Naive B cell (primary cell): Measurements from ENCODE around the gene SOX9. TPM values are rescaled to one million over a fixed set of nuclear protein-coding genes. Genes with fewer than 3 reads are reported as not detected.

Experiments
- ATAC-seq, 2 donors: fragments of 150-1000 bp; cut with Tn5 transposase; 2 replicates each; pipeline ENCODE4 v1.10.0; 2021; ENCODE audit warnings: low read depth in 2 of 2, mild to moderate bottlenecking in 2 of 2, moderate library complexity in 2 of 2
- DNase-seq: peaks from one replicate; pipeline ENCODE4 v3.0.0; 2022
- H3K27ac Mint-ChIP-seq, 6 donors: one replicate each; pipeline ENCODE4 v1.8.0; 2020 to 2022; ENCODE audit warnings: mild to moderate bottlenecking in 6 of 6, mixed read lengths in 6 of 6, moderate library complexity in 5 of 6, inconsistent platforms in 2 of 6
- H3K27me3 Mint-ChIP-seq, 3 donors: one replicate each; pipeline ENCODE4 v1.8.0; 2021 to 2022; ENCODE audit warnings: mixed read lengths in 3 of 3, mild to moderate bottlenecking in 1 of 3
- H3K36me3 Mint-ChIP-seq, 2 donors: one replicate each; pipeline ENCODE4 v1.8.0; 2020 to 2022; ENCODE audit warnings: mixed read lengths in 2 of 2, inconsistent platforms in 1 of 2, mild to moderate bottlenecking in 1 of 2
- H3K4me1 Mint-ChIP-seq, 3 donors: one replicate each; pipeline ENCODE4 v1.8.0; 2020 to 2022; ENCODE audit warnings: mixed read lengths in 3 of 3, inconsistent platforms in 1 of 3, mild to moderate bottlenecking in 1 of 3, moderate library complexity in 1 of 3
- H3K4me3 Mint-ChIP-seq, 8 donors: one replicate each; pipeline ENCODE4 v1.8.0; 2020 to 2022; ENCODE audit warnings: mild to moderate bottlenecking in 8 of 8, mixed read lengths in 8 of 8, moderate library complexity in 8 of 8, inconsistent platforms in 2 of 8
- H3K9me3 Mint-ChIP-seq, 7 donors: one replicate each; pipeline ENCODE4 v1.8.0; 2020 to 2022; ENCODE audit warnings: mixed read lengths in 7 of 7, mild to moderate bottlenecking in 5 of 7, inconsistent platforms in 2 of 7, moderate library complexity in 1 of 7
- polyA plus RNA-seq, 6 donors: library from polyadenylated mRNA; unstranded; fragments of 300-500 nt; fragmentation: Illumina TruSeq; gene quantifications; one replicate each; pipeline ENCODE4 v1.2.3, GENCODE V29; 2021; ENCODE audit warnings: low read depth in 6 of 6

The SOX9 gene
- polyA plus RNA-seq, 6 donors from 2014 or later, result not detected

- Mint-ChIP-seq H3K36me3 (no peaks in the 10 kb centered on the region), H3K9me3 (peaks cover 1 to 17% (median 8%) of the 10 kb centered on the region in 7 donors), H3K4me1 (no peaks in the 10 kb centered on the region), H3K27me3 (no peaks in the 10 kb centered on the region), H3K4me3 (peak overlapping the region in 1 of 8 donors; percentile 7), H3K27ac (peak overlapping the region in 1 of 6 donors; percentile 36)
- DNase-seq (no peak), ATAC-seq (no peak)
Measured at GRCh38 chr17:72143245-72143644, 22.4 kb downstream of the SOX9 start.

DNA sequence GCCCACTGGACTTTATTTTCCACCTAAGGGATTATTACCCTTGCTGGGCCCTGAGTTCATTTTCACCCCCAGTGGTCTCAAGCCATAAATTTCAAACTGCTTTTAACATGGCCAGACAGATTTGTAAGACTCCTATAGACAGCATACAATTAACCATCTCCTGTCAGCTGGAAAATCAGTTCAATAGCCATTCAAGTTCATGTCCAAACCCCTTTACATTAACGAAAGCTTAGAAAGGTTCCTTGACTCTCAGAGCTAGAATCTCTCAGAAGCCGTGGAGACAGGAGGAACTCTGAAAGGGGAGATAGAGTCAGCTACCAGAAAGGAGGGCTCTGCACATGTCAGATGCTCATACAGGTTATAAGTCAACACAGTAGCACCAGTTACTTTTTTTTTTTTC lies 23.3 kb downstream of the SOX9 start:
- no peak overlapping the region for H3K4me3 Mint-ChIP-seq
- no peaks in the 10 kb centered on the region for H3K27me3 Mint-ChIP-seq
- no peaks in the 10 kb centered on the region for H3K36me3 Mint-ChIP-seq
- peaks cover 1 to 17% (median 8%) of the 10 kb centered on the region in 7 donors for H3K9me3 Mint-ChIP-seq
- DNase-seq (no peak), ATAC-seq (no peak)
- H3K4me1 Mint-ChIP-seq, result no peaks in the 10 kb centered on the region
- peak overlapping the region in 1 of 6 donors; percentile 5 for H3K27ac Mint-ChIP-seq

DNA sequence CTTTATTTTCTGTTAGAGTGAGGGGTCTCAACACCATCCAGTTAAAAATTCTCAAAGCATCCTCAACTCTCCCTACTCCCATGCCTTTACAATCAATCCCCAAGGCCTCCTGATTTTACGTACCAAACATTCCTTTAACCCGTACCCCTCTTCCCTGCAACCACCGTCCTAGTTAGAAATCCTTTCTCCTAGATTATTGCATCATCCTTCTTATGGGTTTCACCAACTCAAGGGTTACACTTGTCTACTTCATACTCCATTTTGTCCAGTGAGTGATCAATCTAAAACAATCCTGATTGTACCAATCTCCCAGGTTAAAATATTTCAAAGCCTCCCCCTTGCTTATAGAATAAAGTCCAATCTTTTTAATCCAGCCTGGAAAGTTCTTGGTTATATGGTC lies 24.7 kb downstream of the SOX9 start:
- Mint-ChIP-seq H3K27me3 (peaks cover 0 to 3% (median 0%) of the 10 kb centered on the region in 3 donors), H3K4me1 (no peaks in the 10 kb centered on the region), H3K4me3 (no peak overlapping the region), H3K9me3 (peaks cover 1 to 17% (median 8%) of the 10 kb centered on the region in 7 donors), H3K36me3 (no peaks in the 10 kb centered on the region), H3K27ac (no peak overlapping the region)
- ATAC-seq, result no peak
- no peak for DNase-seq

DNA sequence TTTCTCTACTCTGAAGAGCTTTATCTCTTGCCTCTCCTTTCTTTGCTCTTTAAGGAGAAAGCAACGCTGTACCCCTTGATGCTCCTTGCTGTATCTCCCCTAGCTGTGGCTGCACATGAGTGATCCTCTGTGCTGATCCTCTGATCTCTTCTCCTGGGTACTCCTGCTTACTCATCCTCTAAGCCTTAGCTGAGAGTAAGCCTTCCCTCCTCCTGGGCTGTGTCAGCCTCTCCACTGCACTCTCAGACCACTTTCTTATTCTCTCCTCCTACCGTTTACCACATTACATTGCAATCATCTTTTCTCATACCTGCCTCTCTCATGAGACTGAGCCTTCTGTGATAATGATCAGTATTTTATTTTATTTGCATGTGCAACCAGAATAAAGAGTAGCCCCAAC lies 25.1 kb downstream of the SOX9 start:
- H3K36me3 Mint-ChIP-seq, result no peaks in the 10 kb centered on the region
- no peaks in the 10 kb centered on the region for H3K4me1 Mint-ChIP-seq
- ATAC-seq (no peak), DNase-seq (no peak)
- peaks cover 0 to 3% (median 0%) of the 10 kb centered on the region in 3 donors for H3K27me3 Mint-ChIP-seq
- peaks cover 1 to 17% (median 7%) of the 10 kb centered on the region in 7 donors for H3K9me3 Mint-ChIP-seq
- no peak overlapping the region for H3K27ac Mint-ChIP-seq
- no peak overlapping the region for H3K4me3 Mint-ChIP-seq

- H3K4me1 Mint-ChIP-seq, result no peaks in the 10 kb centered on the region
- no peak overlapping the region for H3K27ac Mint-ChIP-seq
- DNase-seq (no peak), ATAC-seq (no peak)
- H3K4me3 Mint-ChIP-seq, result no peak overlapping the region
- no peaks in the 10 kb centered on the region for H3K36me3 Mint-ChIP-seq
- peaks cover 1 to 17% (median 7%) of the 10 kb centered on the region in 7 donors for H3K9me3 Mint-ChIP-seq
- H3K27me3 Mint-ChIP-seq, result peaks cover 0 to 3% (median 0%) of the 10 kb centered on the region in 3 donors
Measured at GRCh38 chr17:72146371-72146770, 25.6 kb downstream of the SOX9 start.

DNA sequence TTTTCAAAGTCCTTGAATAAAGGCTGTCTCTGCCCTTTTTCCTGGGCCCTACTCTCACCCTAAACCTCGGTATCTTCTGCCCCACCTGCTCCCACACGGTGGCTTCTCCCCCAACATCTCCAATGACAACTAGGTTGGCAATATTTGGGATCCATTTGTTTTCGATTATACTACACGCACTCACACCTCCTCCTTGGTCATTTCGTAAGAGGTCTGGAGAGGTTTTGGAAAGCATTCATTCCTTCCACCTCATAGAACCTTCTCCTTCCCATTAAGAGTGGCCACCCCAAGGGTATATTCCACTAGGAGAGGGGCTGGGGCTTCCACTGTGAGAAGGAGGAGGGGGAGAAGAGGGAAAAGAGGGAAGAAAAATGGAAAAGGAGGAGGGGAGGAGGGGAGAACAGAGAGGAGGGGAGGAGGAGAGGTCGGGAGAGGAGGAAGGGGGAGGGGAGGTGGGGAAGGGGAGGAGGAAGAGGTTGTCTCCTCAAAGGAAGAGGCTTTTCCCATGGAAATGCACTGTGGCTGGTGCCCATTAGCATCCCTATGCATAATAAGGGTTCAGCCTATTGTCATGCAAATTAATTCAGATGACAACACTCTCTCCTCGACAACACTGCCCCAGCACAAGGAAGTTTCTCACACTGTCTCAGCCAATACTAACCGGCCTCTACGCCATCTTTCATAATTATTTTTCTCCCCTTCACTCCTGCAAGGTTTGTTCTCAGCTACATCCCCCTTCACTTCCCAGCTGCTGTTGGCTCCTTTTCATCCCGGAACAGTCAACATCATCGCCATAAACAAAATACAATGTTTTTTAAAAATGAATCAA lies 30.0 kb downstream of the SOX9 start:
- H3K9me3 Mint-ChIP-seq, result peaks cover 0 to 22% (median 6%) of the 10 kb centered on the region in 7 donors
- ATAC-seq (no peak), DNase-seq (no peak)
- no peaks in the 10 kb centered on the region for H3K4me1 Mint-ChIP-seq
- H3K4me3 Mint-ChIP-seq, result no peak overlapping the region
- H3K27me3 Mint-ChIP-seq, result peaks cover 0 to 3% (median 0%) of the 10 kb centered on the region in 3 donors
- H3K27ac Mint-ChIP-seq, result no peak overlapping the region
- no peaks in the 10 kb centered on the region for H3K36me3 Mint-ChIP-seq

GRCh38 chr17:72151565-72152386 lies 31.0 kb downstream of the SOX9 start:
- no peaks in the 10 kb centered on the region for H3K36me3 Mint-ChIP-seq
- no peak for ATAC-seq
- no peak for DNase-seq
- peak overlapping the region in 1 of 6 donors; percentile 9 for H3K27ac Mint-ChIP-seq
- H3K4me3 Mint-ChIP-seq, result no peak overlapping the region
- H3K4me1 Mint-ChIP-seq, result no peaks in the 10 kb centered on the region
- peaks cover 0 to 3% (median 0%) of the 10 kb centered on the region in 3 donors for H3K27me3 Mint-ChIP-seq
- H3K9me3 Mint-ChIP-seq, result peaks cover 0 to 17% (median 4%) of the 10 kb centered on the region in 7 donors

DNA sequence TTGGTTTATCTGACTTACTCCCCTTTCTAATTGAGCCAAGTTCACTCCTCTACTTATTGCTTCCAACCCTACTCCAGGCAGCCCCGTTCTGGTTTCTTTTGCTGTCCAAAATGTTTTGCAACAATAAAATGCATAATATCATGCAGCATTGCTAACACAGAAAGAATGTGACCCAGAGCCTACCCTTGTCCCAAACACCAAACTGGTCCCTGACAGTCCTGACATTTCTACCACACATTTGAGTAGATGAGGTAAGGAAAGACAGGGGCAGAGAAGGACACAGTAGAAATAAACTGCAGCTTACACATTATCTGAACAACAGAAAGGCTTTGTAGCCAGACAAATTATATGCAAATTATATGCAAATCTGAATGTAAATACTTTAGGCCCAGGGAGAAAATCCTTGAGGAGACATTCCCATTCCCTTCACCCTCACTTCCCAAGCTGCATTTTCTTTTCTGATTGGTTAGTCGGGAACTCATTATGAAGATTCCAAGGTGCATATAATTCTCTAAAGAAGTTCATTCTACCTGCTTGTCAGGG lies 31.6 kb downstream of the SOX9 start:
- H3K27me3 Mint-ChIP-seq, result peaks cover 0 to 3% (median 0%) of the 10 kb centered on the region in 3 donors
- ATAC-seq, result no peak

GRCh38 chr17:72158895-72159885 lies 38.4 kb downstream of the SOX9 start:
- no peaks in the 10 kb centered on the region for H3K4me1 Mint-ChIP-seq
- peaks cover 0 to 3% of the 10 kb centered on the region in 2 donors for H3K36me3 Mint-ChIP-seq
- peaks cover 6 to 15% (median 10%) of the 10 kb centered on the region in 7 donors for H3K9me3 Mint-ChIP-seq
- DNase-seq (no peak), ATAC-seq (no peak)
- no peak overlapping the region for H3K4me3 Mint-ChIP-seq
- no peaks in the 10 kb centered on the region for H3K27me3 Mint-ChIP-seq
- H3K27ac Mint-ChIP-seq, result no peak overlapping the region

More for the DNA sequence above, 31.6 kb downstream of the SOX9 start:
- peak overlapping the region in 1 of 6 donors; percentile 56 for H3K27ac Mint-ChIP-seq
- no peaks in the 10 kb centered on the region for H3K4me1 Mint-ChIP-seq
- no peaks in the 10 kb centered on the region for H3K36me3 Mint-ChIP-seq
- H3K4me3 Mint-ChIP-seq, result no peak overlapping the region
- peaks cover 0 to 17% (median 4%) of the 10 kb centered on the region in 7 donors for H3K9me3 Mint-ChIP-seq
- DNase-seq, result no peak

- peaks cover 6 to 15% (median 13%) of the 10 kb centered on the region in 7 donors for H3K9me3 Mint-ChIP-seq
- H3K4me3 Mint-ChIP-seq, result no peak overlapping the region
- DNase-seq, result no peak
- no peak for ATAC-seq
- H3K27me3 Mint-ChIP-seq, result no peaks in the 10 kb centered on the region
- H3K4me1 Mint-ChIP-seq, result no peaks in the 10 kb centered on the region
- no peak overlapping the region for H3K27ac Mint-ChIP-seq
- H3K36me3 Mint-ChIP-seq, result peaks cover 0 to 3% of the 10 kb centered on the region in 2 donors
Measured at GRCh38 chr17:72162569-72162968, 41.7 kb downstream of the SOX9 start.

GRCh38 chr17:72163474-72163873 lies 42.7 kb downstream of the SOX9 start:
- Mint-ChIP-seq H3K4me3 (peak overlapping the region in 1 of 8 donors; percentile 6), H3K27ac (no peak overlapping the region), H3K4me1 (no peaks in the 10 kb centered on the region), H3K27me3 (no peaks in the 10 kb centered on the region), H3K36me3 (peaks cover 0 to 3% of the 10 kb centered on the region in 2 donors), H3K9me3 (peaks cover 5 to 15% (median 12%) of the 10 kb centered on the region in 7 donors)
- ATAC-seq (no peak), DNase-seq (no peak)

DNA sequence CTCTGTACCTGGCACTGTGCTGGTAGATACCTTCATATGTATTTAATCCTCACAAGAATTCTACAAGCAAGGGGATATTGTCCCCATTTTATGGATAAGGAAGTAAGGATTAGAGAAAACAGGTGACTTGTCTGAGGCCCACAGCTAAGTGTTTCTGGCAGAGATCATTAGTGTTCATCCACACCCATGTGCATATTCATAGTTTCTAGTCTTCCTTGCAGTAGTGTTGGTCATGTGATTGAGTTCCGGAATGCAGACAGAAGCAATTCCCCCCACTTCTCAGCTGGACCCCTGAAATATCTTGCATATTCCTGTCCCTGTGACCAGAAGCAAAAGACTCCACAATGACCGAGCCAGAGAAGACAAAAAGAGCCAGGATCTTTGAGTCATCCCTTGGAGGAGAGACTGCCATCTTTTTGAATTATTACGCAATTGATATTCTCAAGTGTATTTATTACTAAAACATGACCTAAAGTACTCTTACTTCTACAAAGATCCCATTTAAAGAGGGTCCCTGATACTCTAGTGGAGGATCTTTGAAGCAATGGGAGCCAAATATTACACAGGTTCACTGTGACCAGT lies 43.4 kb downstream of the SOX9 start:
- Mint-ChIP-seq H3K27ac (no peak overlapping the region), H3K36me3 (peaks cover 0 to 3% of the 10 kb centered on the region in 2 donors), H3K27me3 (no peaks in the 10 kb centered on the region), H3K4me3 (no peak overlapping the region), H3K4me1 (no peaks in the 10 kb centered on the region), H3K9me3 (peaks cover 2 to 15% (median 6%) of the 10 kb centered on the region in 7 donors)
- DNase-seq (no peak), ATAC-seq (no peak)
